ENCODE results near the gene CLEC20A. TPM values are rescaled to one million over a fixed set of nuclear protein-coding genes. Genes with fewer than 3 reads are reported as not detected.

Gene CLEC20A
- polyA plus RNA-seq, 3 donors, result not detected

- Histone ChIP-seq H3K4me1 (ENCODE audit: control insufficient read depth in 1 of 2, insufficient read depth in 2 of 2, low read length in 2 of 2) (peaks cover 13 to 20% of the 10 kb centered on the region in 2 donors), H3K9me3 (replicated peaks in 1 of 2; ENCODE audit: control insufficient read depth in 1 of 2, insufficient read depth in 1 of 2, low read length in 2 of 2) (no peaks in the 10 kb centered on the region), H3K27me3 (ENCODE audit: control insufficient read depth in 2 of 2, insufficient read depth in 2 of 2, low read length in 2 of 2) (no peaks in the 10 kb centered on the region), H3K79me2 (ENCODE audit: insufficient read depth, low read length) (no peaks in the 10 kb centered on the region), H2AFZ (ENCODE audit: insufficient read depth, low read depth, low read length, poor library complexity, severe bottlenecking) (peak overlapping the region; percentile 100), H4K20me1 (ENCODE audit: insufficient read depth, low read length) (no peaks in the 10 kb centered on the region), H3K27ac (ENCODE audit: low read depth in 1 of 2, low read length in 2 of 2) (no peak overlapping the region), H3K9ac (ENCODE audit: insufficient read depth, low read length, poor library complexity, severe bottlenecking) (peak overlapping the region; percentile 72), H3K4me2 (replicated peaks; ENCODE audit: extremely low read depth, low read length, poor library complexity, severe bottlenecking) (peak overlapping the region; percentile 89), H3K4me3 (replicated peaks in 1 of 3; ENCODE audit: low read depth in 2 of 3, low read length in 3 of 3) (peak overlapping the region; percentile 60 to 95 (median 95)), H3K36me3 (replicated peaks in 1 of 2; ENCODE audit: control insufficient read depth in 1 of 2, insufficient read depth in 2 of 2, low read length in 2 of 2) (no peaks in the 10 kb centered on the region)
- Mint-ChIP-seq H3K27me3 (ENCODE audit: low read depth in 3 of 3) (peaks cover 3 to 6% (median 5%) of the 10 kb centered on the region in 3 donors), H3K4me1 (peaks cover 15% of the 10 kb centered on the region), H3K27ac (peak overlapping the region in 2 of 7 donors; percentile 36 to 57), H3K9me3 (no peaks in the 10 kb centered on the region), H3K4me3 (peak overlapping the region; percentile 94 to 96), H3K36me3 (peaks cover 0 to 4% of the 10 kb centered on the region in 2 donors)
- DNase-seq, result no peak
- intact Hi-C loops (cut with micrococcal nuclease), result loop anchor here in 1 of 2 donors (5.0 kb wide), 1 partner anchor 209 kb away; no protein-coding TSS in a partner anchor
- 3% methylated on average over 6 of the region's 10 CpGs for WGBS (ENCODE audit: insufficient coverage)
- TF ChIP-seq CTCF (IDR thresholded peaks at IDR 0.05), result no peak
Measured at GRCh38 chr1:178543290-178543607, 46.5 kb upstream of the CLEC20A start.

- H3K4me3 Mint-ChIP-seq, result peak overlapping the region; percentile 94 to 96
- Histone ChIP-seq H3K4me3 (replicated peaks in 1 of 3; ENCODE audit: low read depth in 2 of 3, low read length in 3 of 3) (peak overlapping the region; percentile 60 to 95 (median 95)), H3K27ac (ENCODE audit: low read depth in 1 of 2, low read length in 2 of 2) (peak overlapping the region; percentile 23 to 81), H2AFZ (ENCODE audit: insufficient read depth, low read depth, low read length, poor library complexity, severe bottlenecking) (peak overlapping the region; percentile 100), H4K20me1 (ENCODE audit: insufficient read depth, low read length) (no peaks in the 10 kb centered on the region), H3K4me1 (ENCODE audit: control insufficient read depth in 1 of 2, insufficient read depth in 2 of 2, low read length in 2 of 2) (peaks cover 13 to 20% of the 10 kb centered on the region in 2 donors), H3K79me2 (ENCODE audit: insufficient read depth, low read length) (no peaks in the 10 kb centered on the region), H3K4me2 (replicated peaks; ENCODE audit: extremely low read depth, low read length, poor library complexity, severe bottlenecking) (peak overlapping the region; percentile 89), H3K9ac (ENCODE audit: insufficient read depth, low read length, poor library complexity, severe bottlenecking) (peak overlapping the region; percentile 72), H3K9me3 (replicated peaks in 1 of 2; ENCODE audit: control insufficient read depth in 1 of 2, insufficient read depth in 1 of 2, low read length in 2 of 2) (no peaks in the 10 kb centered on the region), H3K36me3 (replicated peaks in 1 of 2; ENCODE audit: control insufficient read depth in 1 of 2, insufficient read depth in 2 of 2, low read length in 2 of 2) (no peaks in the 10 kb centered on the region), H3K27me3 (ENCODE audit: control insufficient read depth in 2 of 2, insufficient read depth in 2 of 2, low read length in 2 of 2) (no peaks in the 10 kb centered on the region)
- H3K9me3 Mint-ChIP-seq, result no peaks in the 10 kb centered on the region
- DNase-seq, result peak; percentile 76 to 79 (median 77)
- H3K4me1 Mint-ChIP-seq, result peaks cover 15% of the 10 kb centered on the region
- H3K27ac Mint-ChIP-seq, result peak overlapping the region in 6 of 7 donors; percentile 45 to 87 (median 80)
- under 1% methylated on average over 47 of the region's 66 CpGs for WGBS (ENCODE audit: insufficient coverage)
- peaks cover 0 to 4% of the 10 kb centered on the region in 2 donors for H3K36me3 Mint-ChIP-seq
- peak; percentile 99 for TF ChIP-seq CTCF (IDR thresholded peaks at IDR 0.05)
- intact Hi-C loops (cut with micrococcal nuclease), result loop anchor here in 1 of 2 donors (5.0 kb wide), 1 partner anchor 210 kb away; no protein-coding TSS in a partner anchor
- H3K27me3 Mint-ChIP-seq (ENCODE audit: low read depth in 3 of 3), result peaks cover 3 to 6% (median 5%) of the 10 kb centered on the region in 3 donors
Measured at GRCh38 chr1:178542554-178543289, 46.0 kb upstream of the CLEC20A start.

Measured in CD14-positive monocyte (primary cell).